ENCODE results near the gene DDI2.

Gene DDI2

DNA sequence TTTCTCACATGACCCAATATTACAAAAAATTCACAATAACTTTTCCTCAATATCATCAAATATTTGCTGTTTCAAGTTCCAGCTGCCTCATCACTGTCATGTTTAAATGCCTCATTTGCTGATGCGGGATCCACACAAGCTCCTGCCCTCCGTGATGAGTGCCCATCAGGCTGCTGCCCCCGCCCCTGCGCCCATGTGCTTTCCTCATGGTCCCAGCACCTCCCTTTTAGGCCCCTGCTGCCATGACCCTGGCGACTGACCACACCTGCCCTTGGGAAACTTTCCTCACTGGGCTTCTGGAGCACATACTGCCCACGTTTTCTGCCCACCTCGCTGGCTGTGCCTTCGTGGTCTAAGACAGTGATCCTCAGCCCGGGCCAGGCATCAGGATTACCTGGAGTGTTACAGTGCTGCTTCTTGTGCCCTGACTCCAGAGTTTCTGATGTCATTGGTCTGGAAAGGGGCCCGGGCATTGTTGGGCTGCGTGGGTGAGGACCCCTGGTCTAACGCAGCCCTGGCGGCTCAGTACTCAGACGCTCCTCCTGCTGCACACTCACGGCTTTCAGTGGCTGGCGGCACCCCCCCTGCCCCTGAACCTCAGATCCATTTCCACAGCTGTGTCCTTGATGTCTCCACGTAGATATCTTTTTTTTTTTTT is 87.4 kb downstream of the DDI2 start:
- whole genome bisulfite sequencing (ENCODE audit: insufficient coverage, insufficient read length): no CpG with 5 or more reads among the region's 17 CpGs
- no peak for DNase-seq (ENCODE audit: low read depth, low spot score)
- H3K27ac ChIP-seq (ENCODE audit: low read length): no peak overlapping the region

DNA sequence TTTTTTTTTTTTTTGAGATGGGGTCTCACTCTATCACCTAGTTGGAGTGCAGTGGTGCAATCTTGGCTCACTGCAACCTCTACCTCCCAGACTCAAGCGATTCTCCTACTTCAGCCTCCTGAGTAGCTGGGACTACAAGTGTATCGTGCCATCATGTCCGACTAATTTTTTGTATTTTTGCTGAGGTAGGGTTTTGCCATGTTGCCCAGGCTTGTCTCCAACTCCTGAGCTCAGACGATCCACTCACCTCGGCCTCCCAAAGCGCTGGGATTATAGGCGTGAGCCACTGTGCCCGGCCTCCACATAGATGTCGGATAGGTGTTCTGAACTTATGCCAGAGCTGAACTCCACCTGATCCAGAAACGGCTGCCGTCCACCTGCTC is 87.9 kb downstream of the DDI2 start:
- H3K27me3 ChIP-seq (ENCODE audit: control insufficient read depth, insufficient read depth, low read length): no peaks in the 10 kb centered on the region
- no peak for DNase-seq (ENCODE audit: low read depth, low spot score)
- WGBS (ENCODE audit: insufficient coverage, insufficient read length): no CpG with 5 or more reads among the region's 11 CpGs

More for the DNA sequence above, 87.4 kb downstream of the DDI2 start:
- Histone ChIP-seq H3K9me3 (ENCODE audit: control insufficient read depth, insufficient read depth, low read length) (no peaks in the 10 kb centered on the region), H3K4me3 (ENCODE audit: low read length) (no peak overlapping the region), H3K4me1 (ENCODE audit: control insufficient read depth, insufficient read depth, low read length) (no peaks in the 10 kb centered on the region), H3K27me3 (ENCODE audit: control insufficient read depth, insufficient read depth, low read length) (no peaks in the 10 kb centered on the region), H3K36me3 (ENCODE audit: control insufficient read depth, insufficient read depth, low read length) (no peaks in the 10 kb centered on the region)

DNA sequence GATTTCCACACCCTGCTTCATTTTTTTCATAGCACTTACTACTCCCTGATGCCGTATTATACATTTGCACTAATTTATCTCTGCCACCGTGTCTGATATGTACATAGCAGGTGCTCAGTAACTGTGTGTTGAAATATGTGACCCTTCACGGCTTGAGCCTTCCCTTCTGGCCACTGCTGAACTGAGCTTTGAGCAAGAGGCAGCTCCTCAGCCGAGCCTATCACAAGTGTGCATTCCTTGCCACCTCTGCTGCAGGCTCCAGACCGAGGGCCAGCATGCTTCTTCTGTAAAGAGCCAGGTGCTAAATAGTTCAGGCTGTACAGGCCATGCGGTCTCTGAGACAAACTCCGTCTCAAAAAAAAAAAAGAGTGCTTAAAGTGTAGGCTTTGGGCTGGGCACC is 89.5 kb downstream of the DDI2 start:
- no peaks in the 10 kb centered on the region for H3K27me3 ChIP-seq (ENCODE audit: control insufficient read depth, insufficient read depth, low read length)
- H3K9me3 ChIP-seq (ENCODE audit: control insufficient read depth, insufficient read depth, low read length): no peaks in the 10 kb centered on the region
- DNase-seq (ENCODE audit: low read depth, low spot score): no peak
- H3K4me1 ChIP-seq (ENCODE audit: control insufficient read depth, insufficient read depth, low read length): no peaks in the 10 kb centered on the region
- H3K36me3 ChIP-seq (ENCODE audit: control insufficient read depth, insufficient read depth, low read length): no peaks in the 10 kb centered on the region
- WGBS (ENCODE audit: insufficient coverage, insufficient read length): no CpG with 5 or more reads among the region's 7 CpGs
- no peak overlapping the region for H3K4me3 ChIP-seq (ENCODE audit: low read length)
- H3K27ac ChIP-seq (ENCODE audit: low read length): no peak overlapping the region

More for the DNA sequence above, 87.9 kb downstream of the DDI2 start:
- Histone ChIP-seq H3K9me3 (ENCODE audit: control insufficient read depth, insufficient read depth, low read length) (no peaks in the 10 kb centered on the region), H3K4me1 (ENCODE audit: control insufficient read depth, insufficient read depth, low read length) (no peaks in the 10 kb centered on the region), H3K36me3 (ENCODE audit: control insufficient read depth, insufficient read depth, low read length) (no peaks in the 10 kb centered on the region), H3K27ac (ENCODE audit: low read length) (no peak overlapping the region), H3K4me3 (ENCODE audit: low read length) (no peak overlapping the region)

DNA sequence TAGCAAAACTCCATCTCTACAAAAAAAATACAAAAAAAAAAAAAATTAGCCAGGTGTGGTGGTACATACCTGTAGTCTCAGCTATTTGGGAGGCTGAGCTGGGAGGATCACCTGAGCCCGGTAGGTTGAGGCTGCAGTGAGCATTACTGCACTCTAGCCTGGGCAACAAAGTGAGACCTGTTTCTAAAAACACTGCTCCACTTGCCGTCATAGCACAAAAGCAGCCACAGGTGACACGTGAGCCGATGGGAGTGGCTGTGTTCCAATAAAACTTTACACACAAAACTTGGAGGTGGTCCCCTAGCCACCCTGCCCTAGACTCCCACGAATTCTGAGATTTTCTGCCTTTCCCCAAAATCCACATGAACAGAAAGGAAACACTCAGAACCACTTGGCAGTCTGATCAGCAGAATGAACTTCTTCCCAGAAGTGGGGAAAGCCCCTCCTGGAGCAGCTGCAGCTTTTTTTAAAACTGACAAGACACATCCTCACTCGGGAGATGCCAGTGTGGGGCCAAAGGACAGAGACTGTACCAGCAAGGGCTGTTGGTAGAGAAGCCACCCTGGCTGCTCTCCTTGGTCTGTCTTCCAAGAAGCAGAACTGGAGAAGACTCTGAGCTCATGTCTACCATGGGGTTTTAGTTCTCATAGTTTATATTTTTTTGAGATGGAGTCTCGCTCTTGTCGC is 90.1 kb downstream of the DDI2 start:
- DNase-seq (ENCODE audit: low read depth, low spot score): no peak
- Histone ChIP-seq H3K4me1 (ENCODE audit: control insufficient read depth, insufficient read depth, low read length) (no peaks in the 10 kb centered on the region), H3K27ac (ENCODE audit: low read length) (no peak overlapping the region), H3K4me3 (ENCODE audit: low read length) (no peak overlapping the region), H3K27me3 (ENCODE audit: control insufficient read depth, insufficient read depth, low read length) (no peaks in the 10 kb centered on the region), H3K9me3 (ENCODE audit: control insufficient read depth, insufficient read depth, low read length) (no peaks in the 10 kb centered on the region), H3K36me3 (ENCODE audit: control insufficient read depth, insufficient read depth, low read length) (no peaks in the 10 kb centered on the region)
- WGBS (ENCODE audit: insufficient coverage, insufficient read length): no CpG with 5 or more reads among the region's 8 CpGs

DNA sequence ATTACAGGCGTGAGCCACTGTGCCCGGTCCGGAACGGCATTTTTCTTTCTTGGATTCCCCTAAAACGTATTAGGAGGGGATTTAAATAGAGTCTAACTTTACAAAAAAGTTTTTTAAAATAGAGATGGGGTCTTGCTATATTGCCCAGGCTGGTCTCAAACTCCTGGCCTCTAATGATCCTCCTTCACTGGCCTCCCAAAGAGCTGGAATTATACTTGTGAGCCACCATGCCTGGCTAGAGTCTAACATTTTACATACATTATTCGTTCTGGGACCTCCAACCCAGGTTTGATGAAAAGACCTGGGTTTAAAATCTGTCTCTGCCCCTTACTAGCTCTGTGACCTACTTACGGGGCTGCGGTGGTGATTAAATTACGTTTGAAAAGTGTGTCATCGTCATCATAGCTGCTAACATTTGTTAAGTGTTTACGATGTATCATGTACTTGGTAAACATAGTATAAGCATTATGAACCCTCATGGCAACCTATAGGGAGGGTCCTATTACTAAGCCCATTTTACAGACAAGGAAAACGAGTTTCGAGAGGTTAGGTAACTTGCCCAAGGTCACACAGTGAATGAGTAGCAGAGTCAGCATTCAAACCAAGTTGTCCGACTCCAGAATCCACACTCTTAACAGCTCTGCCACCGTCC is 91.4 kb downstream of the DDI2 start:
- Histone ChIP-seq H3K4me1 (ENCODE audit: control insufficient read depth, insufficient read depth, low read length) (no peaks in the 10 kb centered on the region), H3K4me3 (ENCODE audit: low read length) (no peak overlapping the region), H3K36me3 (ENCODE audit: control insufficient read depth, insufficient read depth, low read length) (no peaks in the 10 kb centered on the region), H3K27me3 (ENCODE audit: control insufficient read depth, insufficient read depth, low read length) (no peaks in the 10 kb centered on the region), H3K9me3 (ENCODE audit: control insufficient read depth, insufficient read depth, low read length) (no peaks in the 10 kb centered on the region), H3K27ac (ENCODE audit: low read length) (no peak overlapping the region)
- no peak for DNase-seq (ENCODE audit: low read depth, low spot score)
- no CpG with 5 or more reads among the region's 15 CpGs for WGBS (ENCODE audit: insufficient coverage, insufficient read length)

DNA sequence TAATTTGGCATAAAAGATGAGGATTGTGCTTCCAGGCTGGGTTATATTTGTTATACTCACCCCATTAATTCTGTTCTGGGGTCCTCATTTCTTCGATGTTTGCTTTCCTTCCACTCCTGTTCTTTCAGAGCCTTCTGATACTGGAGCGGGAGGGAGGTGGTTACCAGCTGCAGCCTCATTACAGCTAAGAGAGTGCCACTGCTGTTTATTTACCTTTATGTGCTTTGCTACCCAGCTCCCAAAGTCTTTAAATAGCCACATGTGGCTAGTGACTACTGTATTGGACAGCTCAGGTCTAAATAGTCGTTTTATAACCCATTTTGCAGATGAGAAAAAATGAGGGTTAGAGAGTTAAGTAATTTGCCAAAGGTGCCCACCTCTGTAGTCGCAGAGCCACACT is 92.0 kb downstream of the DDI2 start:
- DNase-seq (ENCODE audit: low read depth, low spot score): no peak
- no CpG with 5 or more reads among the region's 4 CpGs for WGBS (ENCODE audit: insufficient coverage, insufficient read length)
- Histone ChIP-seq H3K27ac (ENCODE audit: low read length) (no peak overlapping the region), H3K36me3 (ENCODE audit: control insufficient read depth, insufficient read depth, low read length) (no peaks in the 10 kb centered on the region), H3K4me1 (ENCODE audit: control insufficient read depth, insufficient read depth, low read length) (no peaks in the 10 kb centered on the region), H3K4me3 (ENCODE audit: low read length) (no peak overlapping the region), H3K27me3 (ENCODE audit: control insufficient read depth, insufficient read depth, low read length) (no peaks in the 10 kb centered on the region), H3K9me3 (ENCODE audit: control insufficient read depth, insufficient read depth, low read length) (no peaks in the 10 kb centered on the region)

DNA sequence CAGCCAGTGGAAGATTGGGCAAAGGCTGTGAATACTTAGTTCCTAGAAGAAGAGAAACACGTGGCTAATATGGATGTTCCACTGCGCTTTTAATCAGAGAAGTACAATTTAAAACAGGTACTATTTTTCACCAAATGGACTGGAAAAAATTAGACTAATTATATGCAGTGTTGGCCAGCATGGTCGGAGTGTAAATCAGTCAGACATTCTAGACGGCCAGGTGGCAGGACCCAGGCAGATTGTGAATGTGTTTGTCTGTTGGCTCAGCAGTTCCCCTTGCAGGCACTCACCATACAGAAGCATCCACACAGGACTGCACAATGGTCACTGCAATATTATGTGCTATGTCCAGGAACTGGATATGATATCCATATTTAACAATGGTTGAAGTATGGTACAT is 94.9 kb downstream of the DDI2 start:
- Histone ChIP-seq H3K4me1 (ENCODE audit: control insufficient read depth, insufficient read depth, low read length) (no peaks in the 10 kb centered on the region), H3K4me3 (ENCODE audit: low read length) (no peak overlapping the region), H3K27ac (ENCODE audit: low read length) (no peak overlapping the region), H3K9me3 (ENCODE audit: control insufficient read depth, insufficient read depth, low read length) (no peaks in the 10 kb centered on the region), H3K27me3 (ENCODE audit: control insufficient read depth, insufficient read depth, low read length) (no peaks in the 10 kb centered on the region), H3K36me3 (ENCODE audit: control insufficient read depth, insufficient read depth, low read length) (no peaks in the 10 kb centered on the region; the same call in 1 of the 2 replicates)
- WGBS (ENCODE audit: insufficient coverage, insufficient read length): no CpG with 5 or more reads among the region's 4 CpGs
- DNase-seq (ENCODE audit: low read depth, low spot score): no peak

DNA sequence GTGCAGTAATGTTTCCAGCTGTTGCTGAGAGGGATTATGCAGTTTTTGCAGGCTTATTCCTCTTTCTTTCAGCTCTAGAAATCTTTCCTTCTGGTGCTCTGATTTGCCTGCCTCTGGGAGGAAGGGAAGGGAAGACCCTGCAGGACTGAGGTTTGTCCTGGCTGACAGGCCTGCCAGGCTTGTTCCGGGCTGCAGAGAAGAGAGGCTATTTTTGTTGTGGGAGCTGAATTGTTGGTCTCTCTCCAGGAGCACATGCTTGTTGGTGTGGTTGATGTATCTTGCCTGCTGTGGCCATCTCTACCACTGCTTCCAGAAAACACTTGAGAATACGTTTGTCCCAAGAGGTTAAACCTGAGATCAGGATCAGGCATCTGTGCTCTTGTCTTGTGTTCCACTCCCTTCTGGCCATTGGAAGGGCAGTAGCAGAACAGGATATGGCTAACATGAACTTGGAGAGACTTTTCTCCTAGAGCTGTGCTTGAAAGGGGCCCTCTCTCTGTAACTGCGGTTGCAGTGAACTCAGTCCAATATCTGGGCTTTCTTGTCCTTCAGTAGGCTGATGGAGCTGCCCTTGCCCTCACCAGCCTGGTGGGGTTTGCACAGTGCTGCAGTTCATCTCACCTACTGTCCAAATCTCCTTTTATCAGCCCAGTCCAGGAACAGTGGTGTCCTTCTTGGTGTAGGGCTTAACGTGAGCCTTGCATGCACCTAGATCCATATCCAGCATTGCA is 97.3 kb downstream of the DDI2 start:
- Histone ChIP-seq H3K36me3 (ENCODE audit: control insufficient read depth, insufficient read depth, low read length) (peaks cover 6% of the 10 kb centered on the region), H3K4me1 (ENCODE audit: control insufficient read depth, insufficient read depth, low read length) (no peaks in the 10 kb centered on the region), H3K9me3 (ENCODE audit: control insufficient read depth, insufficient read depth, low read length) (no peaks in the 10 kb centered on the region), H3K27ac (ENCODE audit: low read length) (no peak overlapping the region), H3K27me3 (ENCODE audit: control insufficient read depth, insufficient read depth, low read length) (no peaks in the 10 kb centered on the region), H3K4me3 (ENCODE audit: low read length) (no peak overlapping the region)
- no peak for DNase-seq (ENCODE audit: low read depth, low spot score)
- no CpG with 5 or more reads among the region's 4 CpGs for WGBS (ENCODE audit: insufficient coverage, insufficient read length)

DNA sequence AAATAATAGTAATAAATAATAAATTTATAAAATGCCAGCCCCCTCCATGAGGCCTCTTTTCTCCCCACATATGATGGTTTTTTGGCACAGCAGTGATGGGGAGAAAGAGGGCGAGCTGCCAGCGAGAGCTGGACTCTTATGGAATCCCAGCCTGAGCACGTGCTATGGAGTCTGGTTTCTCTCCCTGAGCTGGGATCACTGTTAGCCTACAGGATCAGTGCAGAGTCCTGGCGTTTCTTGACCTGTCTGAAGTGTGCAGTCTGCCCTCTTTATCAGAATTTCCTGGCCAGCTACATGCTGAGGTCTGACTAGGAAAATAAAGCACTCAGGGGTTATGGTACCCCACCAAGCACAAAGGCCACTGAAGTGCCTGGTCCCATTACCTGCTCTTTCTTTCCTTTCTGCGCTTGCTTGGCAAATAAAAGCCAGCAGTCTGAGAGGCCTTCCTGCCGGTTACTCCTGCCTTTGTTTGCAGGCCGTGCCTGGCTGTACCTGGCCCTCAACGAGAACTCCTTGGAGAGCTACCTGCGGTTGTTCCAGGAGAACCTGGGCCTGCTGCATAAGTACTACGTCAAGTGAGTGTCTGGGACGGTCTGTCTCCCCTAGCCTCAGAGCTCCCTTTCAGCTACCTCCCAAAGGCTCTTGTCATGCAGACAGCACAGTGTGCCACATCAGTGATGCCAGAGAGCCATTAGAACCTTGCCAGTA is 100.3 kb downstream of the DDI2 start:
- Histone ChIP-seq H3K4me1 (ENCODE audit: control insufficient read depth, insufficient read depth, low read length) (no peaks in the 10 kb centered on the region), H3K9me3 (ENCODE audit: control insufficient read depth, insufficient read depth, low read length) (no peaks in the 10 kb centered on the region), H3K27ac (ENCODE audit: low read length) (no peak overlapping the region), H3K4me3 (ENCODE audit: low read length) (no peak overlapping the region), H3K36me3 (ENCODE audit: control insufficient read depth, insufficient read depth, low read length) (peaks cover 6% of the 10 kb centered on the region), H3K27me3 (ENCODE audit: control insufficient read depth, insufficient read depth, low read length) (no peaks in the 10 kb centered on the region)
- no peak for DNase-seq (ENCODE audit: low read depth, low spot score)
- no CpG with 5 or more reads among the region's 11 CpGs for WGBS (ENCODE audit: insufficient coverage, insufficient read length)

DNA sequence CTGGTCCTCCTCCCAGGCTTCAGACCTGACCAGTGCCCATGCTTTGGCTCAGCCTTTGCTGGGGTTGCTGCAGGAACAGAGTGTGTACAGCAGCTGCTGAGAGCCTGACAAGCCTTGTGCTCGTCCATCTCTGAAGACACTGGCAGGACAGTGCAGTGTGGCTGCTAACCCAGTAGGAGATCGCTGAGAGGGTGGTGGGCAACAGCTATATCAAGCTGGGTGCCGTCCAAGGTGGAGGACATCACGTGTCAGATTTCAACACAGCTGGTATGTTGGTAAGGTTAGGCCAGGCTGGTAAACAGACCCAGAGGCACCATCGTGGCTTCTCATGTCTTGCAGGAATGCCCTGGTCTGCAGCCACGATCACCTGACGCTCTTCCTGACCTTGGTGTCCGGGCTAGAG is 100.9 kb downstream of the DDI2 start:
- WGBS (ENCODE audit: insufficient coverage, insufficient read length): no CpG with 5 or more reads among the region's 8 CpGs
- H3K36me3 ChIP-seq (ENCODE audit: control insufficient read depth, insufficient read depth, low read length): peaks cover 6% of the 10 kb centered on the region

More for the DNA sequence above, 100.9 kb downstream of the DDI2 start:
- no peak for DNase-seq (ENCODE audit: low read depth, low spot score)
- Histone ChIP-seq H3K27ac (ENCODE audit: low read length) (no peak overlapping the region), H3K27me3 (ENCODE audit: control insufficient read depth, insufficient read depth, low read length) (no peaks in the 10 kb centered on the region), H3K4me1 (ENCODE audit: control insufficient read depth, insufficient read depth, low read length) (no peaks in the 10 kb centered on the region), H3K4me3 (ENCODE audit: low read length) (no peak overlapping the region), H3K9me3 (ENCODE audit: control insufficient read depth, insufficient read depth, low read length) (no peaks in the 10 kb centered on the region)

All from iPS DF 6.9 (cell line).